Immature natural killer cell (primary cell): ENCODE measurements around the gene KRTAP6-3. TPM values are rescaled to one million over a fixed set of nuclear protein-coding genes. Genes with fewer than 3 reads are reported as not detected.

Experiments used
- DNase-seq, 3 donors: peaks; one replicate each; pipeline ENCODE4 v3.0.0; 2022; ENCODE audit warnings: mixed read lengths in 1 of 3
- H3K27ac Mint-ChIP-seq, 6 donors: one replicate each; pipeline ENCODE4 v1.8.0; 2020; ENCODE audit warnings: mixed read lengths in 6 of 6, mild to moderate bottlenecking in 5 of 6, inconsistent platforms in 4 of 6, moderate library complexity in 3 of 6
- H3K27me3 Mint-ChIP-seq, 3 donors: one replicate each; pipeline ENCODE4 v1.8.0; 2020 to 2021; ENCODE audit warnings: low read depth in 3 of 3, mild to moderate bottlenecking in 3 of 3, mixed read lengths in 3 of 3, moderate library complexity in 3 of 3, inconsistent platforms in 1 of 3
- H3K36me3 Mint-ChIP-seq, 3 donors: one replicate each; pipeline ENCODE4 v1.8.0; 2020; ENCODE audit warnings: mixed read lengths in 3 of 3, inconsistent platforms in 2 of 3, mild to moderate bottlenecking in 2 of 3
- H3K4me1 Mint-ChIP-seq, 2 donors: one replicate each; pipeline ENCODE4 v1.8.0; 2020; ENCODE audit warnings: inconsistent platforms in 2 of 2, mild to moderate bottlenecking in 2 of 2, mixed read lengths in 2 of 2, moderate library complexity in 1 of 2
- H3K4me3 Mint-ChIP-seq, 5 donors: one replicate each; pipeline ENCODE4 v1.8.0; 2020; ENCODE audit warnings: mild to moderate bottlenecking in 5 of 5, mixed read lengths in 5 of 5, inconsistent platforms in 3 of 5, moderate library complexity in 3 of 5
- H3K9me3 Mint-ChIP-seq, 6 donors: one replicate each; pipeline ENCODE4 v1.8.0; 2020; ENCODE audit warnings: mild to moderate bottlenecking in 6 of 6, mixed read lengths in 6 of 6, inconsistent platforms in 4 of 6, moderate library complexity in 3 of 6
- polyA plus RNA-seq, 3 donors: library from polyadenylated mRNA; unstranded; fragments of 300-500 nt; fragmentation: Illumina TruSeq; gene quantifications; one replicate each; pipeline ENCODE4 v1.2.3, GENCODE V29; 2021

Gene KRTAP6-3, protein sequence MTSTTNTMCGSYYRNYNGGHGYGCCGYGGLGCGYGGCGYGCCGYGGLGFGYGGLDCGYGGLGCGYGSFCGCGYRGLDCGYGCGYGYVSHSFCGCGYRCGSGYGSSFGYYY
- not detected for polyA plus RNA-seq

DNA sequence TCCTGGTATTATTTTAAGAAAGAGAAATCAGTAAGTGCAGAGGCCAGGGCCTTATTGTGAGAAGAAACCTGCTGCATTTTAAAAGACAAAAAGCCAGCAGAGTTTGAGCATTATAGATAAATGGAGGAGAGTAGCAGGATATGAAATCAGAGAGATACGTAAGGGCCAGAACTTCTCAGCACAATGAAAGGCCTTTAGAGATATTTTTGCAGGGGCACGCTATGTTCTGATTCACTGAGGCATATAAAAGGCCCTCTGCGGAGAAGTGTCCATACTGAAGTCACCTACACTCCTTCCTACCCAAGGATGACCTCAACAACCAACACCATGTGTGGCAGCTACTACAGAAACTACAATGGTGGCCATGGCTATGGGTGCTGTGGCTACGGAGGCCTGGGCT is at the start of gene KRTAP6-3:
Gene KRTAP6-3 (plus strand): TSS at position 301 of the 400 bp plus-strand sequence. CDS start 6 bp downstream, at position 307.
- no peak within 1 kb of the TSS for H3K27ac Mint-ChIP-seq
- peaks cover 0 to 4% (median 0%) of the 10 kb centered on the region in 3 donors for H3K36me3 Mint-ChIP-seq
- H3K27me3 Mint-ChIP-seq, result no peaks in the 10 kb centered on the region
- H3K9me3 Mint-ChIP-seq, result peaks cover 3 to 18% (median 9%) of the 10 kb centered on the region in 6 donors
- H3K4me3 Mint-ChIP-seq, result no peak within 1 kb of the TSS
- H3K4me1 Mint-ChIP-seq, result no peaks in the 10 kb centered on the region
- DNase-seq, result no peak

DNA sequence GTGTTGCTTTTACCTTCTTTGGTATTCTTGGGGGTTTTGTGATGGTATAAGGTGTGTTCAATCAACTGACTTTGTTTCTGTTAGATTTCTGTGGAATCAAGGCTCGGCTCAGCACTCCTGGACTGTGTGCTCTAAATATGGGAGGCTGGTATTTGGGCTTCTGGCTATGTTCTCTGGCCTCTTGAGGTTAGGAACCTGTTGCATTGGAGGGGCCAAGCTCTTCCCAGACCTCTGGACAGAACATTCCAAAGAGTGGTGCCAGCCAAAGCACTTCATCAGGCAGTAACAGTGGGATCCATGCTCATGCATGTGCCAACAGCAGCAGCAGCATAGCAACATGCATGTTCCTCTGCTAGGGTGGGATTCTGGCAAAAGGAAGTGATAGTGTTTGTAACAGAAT is 39.5 kb upstream of the KRTAP6-3 start:
- Mint-ChIP-seq H3K27ac (no peak overlapping the region), H3K4me3 (no peak overlapping the region), H3K9me3 (peaks cover 15 to 46% (median 25%) of the 10 kb centered on the region in 6 donors), H3K27me3 (peaks cover 0 to 5% (median 2%) of the 10 kb centered on the region in 3 donors), H3K36me3 (peaks cover 0 to 4% (median 0%) of the 10 kb centered on the region in 3 donors), H3K4me1 (no peaks in the 10 kb centered on the region)
- no peak for DNase-seq

GRCh38 chr21:30555095-30555494 is 37.1 kb upstream of the KRTAP6-3 start:
- Mint-ChIP-seq H3K36me3 (peaks cover 0 to 4% (median 0%) of the 10 kb centered on the region in 3 donors), H3K27me3 (peaks cover 1 to 5% (median 2%) of the 10 kb centered on the region in 3 donors), H3K27ac (no peak overlapping the region), H3K4me3 (no peak overlapping the region), H3K9me3 (peaks cover 12 to 39% (median 22%) of the 10 kb centered on the region in 6 donors), H3K4me1 (no peaks in the 10 kb centered on the region)
- no peak for DNase-seq

- Mint-ChIP-seq H3K9me3 (peaks cover 3 to 23% (median 9%) of the 10 kb centered on the region in 6 donors), H3K4me1 (no peaks in the 10 kb centered on the region), H3K4me3 (no peak within 1 kb of the TSS), H3K27me3 (peaks cover 0 to 1% (median 0%) of the 10 kb centered on the region in 3 donors), H3K27ac (no peak within 1 kb of the TSS), H3K36me3 (peaks cover 0 to 3% (median 0%) of the 10 kb centered on the region in 3 donors)
- no peak for DNase-seq
Measured at GRCh38 chr21:30561264-30561895, 30.9 kb upstream of the KRTAP6-3 start, which contains the start of gene KRTAP19-7. Gene KRTAP19-7, minus strand, starts transcription at chr21:30561314. Its CDS starts 25 bp downstream, at chr21:30561289.

GRCh38 chr21:30561957-30562356 is 30.3 kb upstream of the KRTAP6-3 start:
- Mint-ChIP-seq H3K4me3 (no peak overlapping the region), H3K9me3 (peaks cover 3 to 23% (median 9%) of the 10 kb centered on the region in 6 donors), H3K4me1 (no peaks in the 10 kb centered on the region), H3K27ac (no peak overlapping the region), H3K36me3 (peaks cover 0 to 3% (median 0%) of the 10 kb centered on the region in 3 donors), H3K27me3 (peaks cover 0 to 1% (median 0%) of the 10 kb centered on the region in 3 donors)
- DNase-seq, result no peak

DNA sequence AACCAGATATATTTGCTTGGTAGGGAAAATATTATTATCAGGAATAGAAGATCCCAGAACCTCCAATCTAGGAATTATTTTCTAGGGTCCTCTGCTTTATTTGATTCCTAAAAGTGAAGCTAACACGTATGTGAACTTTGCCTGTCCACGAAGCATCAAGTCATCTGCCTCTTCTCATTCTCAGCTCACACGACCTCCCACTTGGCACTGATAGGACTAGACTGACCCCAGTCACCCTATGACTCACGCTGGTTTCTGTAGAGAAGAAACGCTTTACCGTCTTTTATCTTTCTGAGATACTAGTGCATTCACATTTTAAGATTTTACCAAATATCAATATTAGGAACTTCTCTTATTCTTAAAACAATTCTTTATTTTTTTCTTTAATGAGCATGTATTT is 29.2 kb upstream of the KRTAP6-3 start:
- peaks cover 0 to 1% (median 0%) of the 10 kb centered on the region in 3 donors for H3K27me3 Mint-ChIP-seq
- H3K36me3 Mint-ChIP-seq, result peaks cover 0 to 3% (median 0%) of the 10 kb centered on the region in 3 donors
- H3K4me1 Mint-ChIP-seq, result no peaks in the 10 kb centered on the region
- H3K4me3 Mint-ChIP-seq, result no peak overlapping the region
- no peak for DNase-seq
- no peak overlapping the region for H3K27ac Mint-ChIP-seq
- peaks cover 2 to 23% (median 8%) of the 10 kb centered on the region in 6 donors for H3K9me3 Mint-ChIP-seq

DNA sequence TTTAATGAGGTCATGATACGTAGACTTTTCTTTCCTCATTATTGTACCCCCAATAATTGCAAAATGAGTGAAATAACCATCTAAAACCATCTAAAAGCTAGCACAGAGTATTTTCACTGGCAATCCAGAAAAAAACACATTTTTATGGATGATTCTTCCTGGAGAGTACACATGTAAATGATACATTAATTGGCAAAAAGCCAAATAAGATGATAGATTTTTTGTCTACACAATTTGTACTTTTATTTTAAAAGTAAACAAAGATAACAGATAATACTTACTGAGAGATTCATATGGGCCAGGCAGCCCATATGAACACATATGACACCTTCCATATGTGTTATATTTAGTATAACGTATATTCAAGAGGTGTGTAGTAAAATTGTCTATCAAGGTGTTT is 28.6 kb upstream of the KRTAP6-3 start:
- no peak for DNase-seq
- H3K36me3 Mint-ChIP-seq, result peaks cover 0 to 3% (median 0%) of the 10 kb centered on the region in 3 donors

GRCh38 chr21:30567617-30568016 is 24.6 kb upstream of the KRTAP6-3 start:
- peaks cover 3 to 24% (median 9%) of the 10 kb centered on the region in 6 donors for H3K9me3 Mint-ChIP-seq
- peaks cover 0 to 3% (median 0%) of the 10 kb centered on the region in 3 donors for H3K36me3 Mint-ChIP-seq
- peaks cover 0 to 2% (median 0%) of the 10 kb centered on the region in 3 donors for H3K27me3 Mint-ChIP-seq
- H3K4me3 Mint-ChIP-seq, result no peak overlapping the region
- no peak overlapping the region for H3K27ac Mint-ChIP-seq
- no peak for DNase-seq
- no peaks in the 10 kb centered on the region for H3K4me1 Mint-ChIP-seq

More for the DNA sequence above, 28.6 kb upstream of the KRTAP6-3 start:
- Mint-ChIP-seq H3K4me1 (no peaks in the 10 kb centered on the region), H3K4me3 (no peak overlapping the region), H3K9me3 (peaks cover 2 to 24% (median 8%) of the 10 kb centered on the region in 6 donors), H3K27ac (no peak overlapping the region), H3K27me3 (peaks cover 0 to 1% (median 0%) of the 10 kb centered on the region in 3 donors)

DNA sequence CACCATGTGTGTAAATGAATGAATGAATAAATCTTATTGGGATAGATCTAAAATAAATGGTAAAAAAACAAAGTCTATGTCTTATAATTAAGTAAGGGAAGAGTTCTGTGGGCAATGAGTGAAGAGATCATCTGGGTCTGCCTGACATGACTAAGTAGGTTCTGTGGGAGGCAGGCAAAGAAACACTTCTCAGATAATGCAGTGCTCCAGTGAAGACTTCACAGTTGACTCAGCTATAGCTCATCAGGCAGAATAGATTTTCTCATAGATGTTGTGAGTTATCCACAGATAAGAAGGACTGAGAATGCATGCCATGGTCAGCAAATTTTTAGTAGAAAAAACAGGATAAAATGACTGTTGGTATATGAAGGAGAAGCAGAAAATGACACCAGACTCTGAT is 14.5 kb upstream of the KRTAP6-3 start:
- H3K36me3 Mint-ChIP-seq, result no peaks in the 10 kb centered on the region
- no peaks in the 10 kb centered on the region for H3K4me1 Mint-ChIP-seq
- H3K27me3 Mint-ChIP-seq, result no peaks in the 10 kb centered on the region
- H3K4me3 Mint-ChIP-seq, result no peak overlapping the region
- peaks cover 4 to 14% (median 8%) of the 10 kb centered on the region in 6 donors for H3K9me3 Mint-ChIP-seq
- H3K27ac Mint-ChIP-seq, result no peak overlapping the region
- DNase-seq, result no peak

DNA sequence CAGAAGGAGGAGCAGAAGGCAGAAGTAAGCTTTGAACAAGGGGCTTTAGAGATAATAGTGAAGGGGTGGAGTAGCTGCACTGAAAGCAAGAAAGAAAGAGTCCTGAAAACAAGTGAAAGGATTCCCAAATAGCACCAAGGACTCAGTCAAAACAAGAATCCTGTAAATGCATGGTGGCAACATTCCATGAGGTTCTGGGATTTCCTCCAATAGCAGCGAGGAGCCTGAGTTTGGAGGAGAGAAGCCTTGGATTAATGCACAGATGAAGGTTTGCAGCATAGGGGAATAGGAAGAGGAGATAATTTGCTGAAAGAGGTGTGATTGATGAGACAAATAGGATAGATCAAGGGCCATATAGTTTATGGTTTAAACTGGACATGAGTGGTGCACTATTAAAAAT is 12.9 kb upstream of the KRTAP6-3 start:
- no peaks in the 10 kb centered on the region for H3K36me3 Mint-ChIP-seq
- no peaks in the 10 kb centered on the region for H3K27me3 Mint-ChIP-seq
- H3K4me3 Mint-ChIP-seq, result no peak overlapping the region
- H3K4me1 Mint-ChIP-seq, result no peaks in the 10 kb centered on the region
- peaks cover 2 to 15% (median 10%) of the 10 kb centered on the region in 6 donors for H3K9me3 Mint-ChIP-seq
- no peak for DNase-seq
- no peak overlapping the region for H3K27ac Mint-ChIP-seq

DNA sequence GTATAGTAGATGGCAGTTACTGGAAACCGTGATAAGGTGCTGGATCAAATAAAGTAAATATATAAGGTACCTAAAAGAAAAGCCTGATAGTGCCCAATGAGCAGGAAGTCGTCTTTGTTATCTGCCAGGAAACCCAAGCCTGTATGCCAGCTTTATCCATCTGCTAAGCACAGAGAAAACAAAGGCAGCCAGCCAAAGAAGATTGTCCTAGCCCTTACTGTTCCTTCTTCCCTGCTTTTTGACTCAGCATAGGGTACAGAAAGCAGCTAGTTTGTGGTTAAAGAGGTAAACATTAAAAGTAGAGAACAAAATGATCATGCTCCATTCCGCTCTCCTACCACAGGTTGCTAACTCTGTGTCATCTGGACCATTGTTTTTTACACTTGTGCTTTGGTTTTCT is 12.1 kb upstream of the KRTAP6-3 start:
- Mint-ChIP-seq H3K4me3 (no peak overlapping the region), H3K36me3 (no peaks in the 10 kb centered on the region), H3K27ac (no peak overlapping the region), H3K4me1 (no peaks in the 10 kb centered on the region), H3K27me3 (peaks cover 0 to 3% (median 0%) of the 10 kb centered on the region in 3 donors), H3K9me3 (peaks cover 6 to 20% (median 15%) of the 10 kb centered on the region in 6 donors)
- DNase-seq, result no peak

- peaks cover 4 to 15% (median 12%) of the 10 kb centered on the region in 6 donors for H3K9me3 Mint-ChIP-seq
- DNase-seq, result no peak
- H3K36me3 Mint-ChIP-seq, result no peaks in the 10 kb centered on the region
- no peak overlapping the region for H3K4me3 Mint-ChIP-seq
- peaks cover 0 to 3% (median 0%) of the 10 kb centered on the region in 3 donors for H3K27me3 Mint-ChIP-seq
- H3K27ac Mint-ChIP-seq, result no peak overlapping the region
- no peaks in the 10 kb centered on the region for H3K4me1 Mint-ChIP-seq
Measured at GRCh38 chr21:30582870-30583269, 9.4 kb upstream of the KRTAP6-3 start.

GRCh38 chr21:30590297-30590696 is 1.9 kb upstream of the KRTAP6-3 start, which contains the start of gene KRTAP22-2:
Gene KRTAP22-2, minus strand, starts transcription at chr21:30590397.
- no peak for DNase-seq
- Mint-ChIP-seq H3K27me3 (no peaks in the 10 kb centered on the region), H3K4me1 (no peaks in the 10 kb centered on the region), H3K27ac (no peak within 1 kb of the TSS), H3K9me3 (peaks cover 0 to 11% (median 5%) of the 10 kb centered on the region in 6 donors), H3K36me3 (no peaks in the 10 kb centered on the region), H3K4me3 (no peak within 1 kb of the TSS)

DNA sequence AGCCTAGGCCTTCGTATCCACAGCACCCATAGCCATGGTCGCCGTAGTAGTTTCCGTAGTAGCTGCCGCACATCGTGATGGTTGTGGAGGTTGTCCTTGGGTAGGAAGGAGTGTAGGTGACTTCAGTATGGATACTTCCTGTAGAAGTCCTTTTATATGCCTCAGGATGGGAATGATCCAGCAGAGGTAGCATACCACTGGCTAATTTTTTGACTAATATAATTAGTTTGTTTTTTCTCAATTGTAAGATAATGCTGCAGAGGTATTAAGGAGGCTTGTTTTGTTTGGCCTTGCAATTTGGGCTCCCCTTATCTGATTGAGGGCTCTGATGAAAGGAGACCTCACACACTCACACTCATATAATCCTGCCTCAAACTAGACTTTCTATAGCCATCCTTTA is 6.6 kb downstream of the KRTAP6-3 start, which contains the start of gene KRTAP6-2:
Gene KRTAP6-2 (minus strand): TSS at position 101 of the 400 bp plus-strand sequence. CDS start 28 bp downstream, at position 73.
- DNase-seq, result no peak
- H3K27ac Mint-ChIP-seq, result no peak within 1 kb of the TSS
- peaks cover 0 to 4% (median 3%) of the 10 kb centered on the region in 3 donors for H3K36me3 Mint-ChIP-seq
- H3K27me3 Mint-ChIP-seq, result no peaks in the 10 kb centered on the region
- no peak within 1 kb of the TSS for H3K4me3 Mint-ChIP-seq
- H3K4me1 Mint-ChIP-seq, result no peaks in the 10 kb centered on the region
- H3K9me3 Mint-ChIP-seq, result peaks cover 10 to 53% (median 17%) of the 10 kb centered on the region in 6 donors
